GDM1 (cell line): ENCODE measurements around the gene PSMG4.

ENCODE experiments used
- DNase-seq: peaks from one replicate; lab custom pipeline; 2025; lab: John Stamatoyannopoulos, UW

Gene PSMG4

DNA sequence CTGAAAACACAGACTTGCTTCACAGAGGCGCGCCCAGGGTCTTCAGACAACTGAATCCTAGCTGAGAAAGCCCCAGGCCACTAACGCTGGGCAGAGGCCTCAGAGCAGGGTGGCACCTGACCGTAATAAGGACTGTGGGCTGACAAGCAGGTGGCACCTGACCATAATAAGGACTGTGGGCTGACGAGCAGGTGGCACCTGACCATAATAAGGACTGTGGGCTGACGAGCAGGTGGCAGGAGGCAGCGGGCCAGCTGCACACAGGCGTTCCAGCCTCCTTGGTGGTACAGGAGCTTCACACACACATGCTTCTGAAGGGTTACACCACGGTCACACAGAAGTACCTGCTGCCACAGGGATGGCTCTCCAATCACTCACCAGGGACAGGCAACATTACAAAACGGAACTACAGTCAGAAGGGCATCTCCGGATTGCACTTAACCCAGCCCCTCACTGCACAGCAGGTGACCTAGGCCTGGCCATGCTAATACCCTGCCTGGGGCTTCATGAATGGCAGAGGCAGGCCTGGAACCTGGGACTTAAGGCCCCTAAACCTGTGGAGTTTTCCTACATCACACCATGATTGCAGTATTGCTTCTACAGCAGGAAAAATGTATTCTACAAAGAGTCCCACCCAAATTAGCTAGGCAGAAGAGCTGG is 50.8 kb downstream of the PSMG4 start:
- no peak for DNase-seq

DNA sequence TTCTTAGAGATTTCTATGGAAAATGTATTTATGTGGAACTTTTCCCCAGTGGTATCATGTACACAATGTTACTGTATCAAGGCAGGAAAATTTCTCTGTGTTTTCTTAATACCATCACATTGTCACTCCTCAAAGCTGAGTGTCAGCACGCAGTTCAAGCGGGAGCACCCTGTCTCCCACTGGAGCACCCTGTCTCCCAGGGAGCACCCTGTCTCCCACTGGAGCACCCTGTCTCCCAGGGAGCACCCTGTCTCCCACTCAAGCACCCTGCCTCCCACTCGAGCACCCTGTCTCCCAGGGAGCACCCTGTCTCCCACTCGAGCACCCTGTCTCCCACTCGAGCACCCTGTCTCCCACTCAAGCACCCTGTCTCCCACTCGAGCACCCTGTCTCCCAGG is 51.3 kb downstream of the PSMG4 start:
- no peak for DNase-seq

DNA sequence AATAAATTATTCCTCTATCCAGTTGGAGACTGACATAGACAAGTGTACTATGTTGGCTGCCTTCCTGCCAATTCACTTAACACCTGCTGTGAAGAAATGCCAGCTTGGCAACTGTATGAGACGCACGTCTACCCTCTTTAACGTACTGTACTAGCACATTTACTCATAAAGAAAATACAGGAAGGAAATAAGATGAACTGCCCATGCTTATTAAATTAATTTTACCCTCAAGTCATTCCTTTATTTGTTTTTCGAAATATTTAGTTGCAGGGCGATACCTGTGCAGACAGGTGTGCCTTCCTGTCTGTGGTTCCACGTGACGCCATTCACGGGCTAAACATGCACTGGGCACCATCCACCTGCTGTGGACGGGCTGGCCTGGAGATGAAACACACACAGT is 52.0 kb downstream of the PSMG4 start:
- DNase-seq, result no peak

DNA sequence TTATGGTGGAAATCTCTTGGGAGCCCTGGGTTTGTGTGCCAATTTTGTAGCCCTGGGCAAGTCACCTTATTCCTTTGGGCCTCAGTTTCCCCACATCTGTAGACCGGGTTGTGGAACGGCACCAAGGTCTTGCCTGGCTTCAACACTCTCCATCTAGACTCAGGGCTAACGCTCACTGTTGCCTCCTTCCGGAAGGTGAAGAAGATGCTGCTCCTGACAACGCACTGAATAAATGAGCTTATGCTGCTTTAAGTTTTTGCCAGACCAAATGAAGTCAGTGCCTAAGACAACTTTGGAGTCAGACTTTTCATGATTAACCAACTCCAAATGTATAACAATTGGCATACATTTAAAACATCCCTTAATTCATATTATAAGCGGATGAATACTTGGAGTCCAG is 53.1 kb downstream of the PSMG4 start:
- no peak for DNase-seq

DNA sequence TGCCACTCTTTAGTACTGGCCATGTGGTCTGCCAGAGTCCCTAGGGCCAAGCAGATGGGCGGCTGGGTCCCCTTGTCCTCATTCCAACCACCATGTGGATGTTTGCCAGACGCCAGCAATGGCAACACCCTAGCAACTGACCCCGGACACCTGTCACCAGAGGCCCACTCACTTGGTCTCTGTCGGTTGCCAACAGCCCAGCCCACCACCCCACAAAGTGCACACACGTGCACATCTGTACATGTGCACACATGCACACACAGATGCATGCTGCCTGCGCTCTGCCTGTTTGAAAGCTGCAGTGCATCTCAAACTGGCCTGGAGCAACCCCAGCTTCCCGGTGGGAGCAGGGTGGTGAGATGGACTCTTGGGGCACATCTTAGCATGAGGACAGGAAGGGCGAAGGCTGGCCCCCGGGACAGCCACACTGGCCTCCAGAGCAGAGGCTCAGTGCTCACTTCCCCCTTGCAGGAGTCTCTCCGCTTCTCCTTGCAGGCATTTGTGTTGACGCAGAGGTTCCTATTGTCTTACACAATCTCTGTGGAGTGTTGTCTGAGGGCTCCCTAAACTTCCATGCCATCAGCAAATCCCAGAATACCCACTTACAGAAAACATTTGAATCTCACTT is 54.0 kb downstream of the PSMG4 start:
- no peak for DNase-seq

DNA sequence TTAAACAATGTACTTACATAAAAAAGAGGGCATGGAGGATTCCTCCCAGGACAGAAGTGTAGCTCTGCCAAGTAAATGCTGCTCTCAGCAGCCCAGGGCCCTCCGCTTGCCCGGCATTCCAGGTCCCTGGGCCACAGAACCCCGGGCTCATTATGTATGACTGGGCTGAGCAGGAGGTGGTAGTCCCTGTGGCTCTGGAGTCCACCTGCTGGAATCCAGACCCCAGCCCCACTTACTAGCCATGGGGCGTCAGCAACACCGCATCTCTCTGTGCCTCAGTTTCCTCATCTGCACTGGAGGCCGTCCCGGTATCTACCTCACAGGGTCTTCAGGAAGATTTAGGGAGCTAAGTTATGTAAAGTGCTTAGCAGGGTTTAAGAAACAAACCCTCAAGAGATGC is 55.4 kb downstream of the PSMG4 start:
- DNase-seq, result no peak

DNA sequence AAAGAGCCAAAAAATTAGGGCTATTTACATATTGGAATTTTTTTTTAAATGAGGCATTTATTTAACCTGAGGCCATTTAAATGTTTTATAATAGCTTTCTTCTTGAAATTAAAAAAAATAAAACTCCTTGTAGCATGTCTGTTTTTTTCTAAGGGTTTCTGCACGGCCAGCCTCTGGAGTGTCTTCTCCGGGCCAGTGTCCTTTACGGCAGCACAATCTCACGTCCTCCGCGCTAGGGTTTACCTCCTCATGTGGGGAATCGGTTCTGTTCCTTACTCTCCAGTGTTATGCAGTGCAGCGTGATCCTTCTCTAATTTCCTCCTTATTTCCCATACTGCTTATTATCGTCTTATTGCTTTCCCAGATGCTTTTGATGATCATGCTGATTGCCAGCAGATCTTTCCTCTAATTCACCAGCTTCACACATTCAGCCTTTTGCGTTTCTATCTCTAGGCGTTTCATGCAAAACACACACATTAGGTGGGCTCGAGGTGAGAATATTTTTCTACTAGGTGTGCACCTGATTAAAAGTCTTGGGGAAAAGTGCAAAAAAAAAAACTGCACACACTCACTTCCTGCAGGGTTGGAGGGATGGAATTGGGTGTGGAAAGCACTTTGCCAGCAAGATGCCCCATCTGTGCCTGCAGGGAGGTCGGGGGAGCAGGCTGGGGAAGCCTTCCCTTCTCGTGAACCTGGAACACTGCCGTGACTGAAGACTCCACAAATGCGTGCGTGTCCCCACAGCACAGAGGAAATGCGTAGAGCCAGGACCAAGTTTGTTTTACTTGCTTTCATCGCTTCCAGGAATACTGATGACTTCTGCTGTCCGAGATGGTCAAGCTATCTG is 56.1 kb downstream of the PSMG4 start:
- no peak for DNase-seq

DNA sequence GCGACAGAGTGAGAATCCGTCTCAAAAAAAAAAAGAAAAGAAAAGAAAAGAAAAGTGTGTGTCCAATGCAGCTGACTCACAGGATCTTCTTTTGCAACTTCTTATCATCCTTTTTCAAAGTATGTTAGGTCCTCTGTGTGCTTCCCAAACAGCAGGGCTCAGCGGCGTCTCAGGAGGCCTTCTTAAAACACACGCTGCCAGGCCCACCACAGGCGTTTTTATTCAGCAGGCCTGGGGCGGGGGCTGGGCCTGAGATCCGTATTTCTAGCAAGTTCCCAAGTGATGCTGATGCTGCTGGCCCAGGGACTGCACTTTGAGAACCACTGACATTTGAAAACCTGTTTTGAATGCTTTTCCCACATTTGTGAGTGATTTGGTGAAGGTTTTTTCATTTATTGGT is 57.1 kb downstream of the PSMG4 start:
- DNase-seq, result no peak

DNA sequence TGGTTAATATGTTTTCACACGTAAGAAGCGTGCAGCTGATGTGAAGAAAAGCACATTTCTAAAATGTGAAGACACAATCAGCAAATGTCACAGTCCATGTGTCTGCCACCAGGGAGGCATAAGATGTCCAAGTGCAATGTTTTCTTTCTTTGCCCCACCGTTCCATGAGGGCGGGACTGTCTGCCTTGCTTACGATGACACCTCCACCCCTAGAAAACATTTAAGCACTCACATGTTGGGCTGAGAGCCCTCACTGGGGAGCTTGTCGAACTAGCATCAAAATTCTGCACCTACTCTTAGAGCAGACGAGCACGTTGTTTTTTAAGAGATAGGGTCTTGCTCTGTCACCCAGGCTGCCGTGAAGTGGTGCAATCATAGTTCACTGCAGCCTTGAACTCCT is 57.6 kb downstream of the PSMG4 start:
- DNase-seq, result no peak

DNA sequence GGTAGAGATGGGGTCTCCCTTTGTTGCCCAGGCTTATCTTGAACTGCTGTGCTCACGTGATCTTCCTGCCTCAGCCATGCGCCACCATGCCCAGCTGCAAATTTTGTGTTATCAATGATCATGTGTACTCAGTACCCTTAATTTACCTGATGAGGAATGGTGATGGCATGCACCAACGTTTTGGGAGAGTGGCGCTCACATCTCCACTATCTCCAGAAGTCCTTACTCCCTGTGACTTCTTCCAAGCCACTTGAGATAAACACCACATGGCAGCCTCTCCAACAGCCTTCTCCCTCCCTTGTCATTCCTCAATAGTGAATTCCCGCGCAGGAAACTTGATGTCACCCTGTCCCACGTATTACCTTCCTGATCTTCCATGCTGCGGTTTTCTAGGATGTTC is 58.1 kb downstream of the PSMG4 start:
- DNase-seq, result no peak
